MM.1S (cell line): ENCODE results near the gene CRTAC1.

Experiments
- CTCF ChIP-seq: fragments of 300-600 bp; sonication (generic); IDR thresholded peaks from 2 replicates; pipeline ENCODE4 v1.5.1; 2016; ENCODE audit warnings: antibody characterized with exemption, low read length, mixed read lengths
- EZH2 ChIP-seq: fragments of 300-600 bp; sonication (generic); optimal IDR thresholded peaks from 2 replicates; pipeline ENCODE3; 2017; ENCODE audit warnings: low read depth, mild to moderate bottlenecking, antibody characterized with exemption, low read length, mixed read lengths

- TF ChIP-seq CTCF (no peak), EZH2 (no peak)
Measured at GRCh38 chr10:97999923-98000248, 30.5 kb downstream of the CRTAC1 start.
